ENCODE results near the gene NXNL2.

NXNL2 gene

DNA sequence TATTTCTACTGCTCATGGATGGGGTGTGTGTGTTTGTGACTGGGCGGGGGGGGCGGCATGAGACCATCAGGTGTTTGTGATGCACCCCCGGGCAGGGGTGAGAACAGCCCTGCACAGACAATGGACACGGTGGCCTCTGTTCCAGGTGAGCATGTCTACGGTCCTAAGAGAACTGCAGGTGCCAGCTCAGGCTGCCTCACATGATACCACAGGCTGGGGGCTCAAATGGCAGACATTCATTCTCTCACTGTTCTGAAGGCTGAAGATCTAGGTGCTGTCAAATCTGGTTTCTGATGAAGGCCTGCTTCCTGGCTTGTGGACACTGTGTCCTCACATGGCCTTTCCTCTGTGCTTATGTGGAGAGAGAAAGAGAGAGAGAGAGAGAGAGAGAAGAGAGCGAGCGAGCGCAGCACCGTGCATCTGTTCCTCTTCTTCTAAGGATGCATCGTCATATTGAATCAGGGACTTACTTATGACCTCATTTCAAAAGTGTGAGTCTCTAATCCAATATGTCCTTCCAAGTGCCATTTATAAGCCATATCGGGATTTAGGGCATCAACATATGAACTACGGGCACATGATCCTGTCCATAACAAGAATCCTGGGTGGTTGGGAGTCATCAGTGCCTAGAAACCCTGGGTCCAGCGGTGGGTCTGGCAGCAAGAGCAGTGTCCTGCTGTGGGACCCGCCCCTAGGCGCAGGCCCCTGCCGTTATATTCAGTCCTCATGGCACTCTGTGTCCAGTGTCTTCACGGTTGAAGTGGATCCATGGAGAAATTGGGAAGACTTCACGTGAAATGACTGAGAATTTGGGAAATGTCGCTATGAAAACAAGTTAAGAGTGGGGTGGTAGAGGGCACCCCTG lies 42.5 kb downstream of the NXNL2 start:
- Histone ChIP-seq H3K27ac (ENCODE audit: insufficient read depth, low read length, poor library complexity, severe bottlenecking) (no peak overlapping the region), H3K27me3 (replicated peaks; ENCODE audit: control insufficient read depth, insufficient read depth, low read length, poor library complexity, severe bottlenecking) (peaks cover 4% of the 10 kb centered on the region), H3K9me3 (ENCODE audit: control insufficient read depth, low read length) (no peaks in the 10 kb centered on the region), H3K4me3 (ENCODE audit: insufficient read depth, low read depth, low read length, poor library complexity, severe bottlenecking) (no peak overlapping the region), H3K4me1 (ENCODE audit: control insufficient read depth, insufficient read depth, low read length, poor library complexity, severe bottlenecking) (peaks cover 2% of the 10 kb centered on the region), H3K36me3 (ENCODE audit: control insufficient read depth, insufficient read depth, low read length) (no peaks in the 10 kb centered on the region)
- no peak for DNase-seq

DNA sequence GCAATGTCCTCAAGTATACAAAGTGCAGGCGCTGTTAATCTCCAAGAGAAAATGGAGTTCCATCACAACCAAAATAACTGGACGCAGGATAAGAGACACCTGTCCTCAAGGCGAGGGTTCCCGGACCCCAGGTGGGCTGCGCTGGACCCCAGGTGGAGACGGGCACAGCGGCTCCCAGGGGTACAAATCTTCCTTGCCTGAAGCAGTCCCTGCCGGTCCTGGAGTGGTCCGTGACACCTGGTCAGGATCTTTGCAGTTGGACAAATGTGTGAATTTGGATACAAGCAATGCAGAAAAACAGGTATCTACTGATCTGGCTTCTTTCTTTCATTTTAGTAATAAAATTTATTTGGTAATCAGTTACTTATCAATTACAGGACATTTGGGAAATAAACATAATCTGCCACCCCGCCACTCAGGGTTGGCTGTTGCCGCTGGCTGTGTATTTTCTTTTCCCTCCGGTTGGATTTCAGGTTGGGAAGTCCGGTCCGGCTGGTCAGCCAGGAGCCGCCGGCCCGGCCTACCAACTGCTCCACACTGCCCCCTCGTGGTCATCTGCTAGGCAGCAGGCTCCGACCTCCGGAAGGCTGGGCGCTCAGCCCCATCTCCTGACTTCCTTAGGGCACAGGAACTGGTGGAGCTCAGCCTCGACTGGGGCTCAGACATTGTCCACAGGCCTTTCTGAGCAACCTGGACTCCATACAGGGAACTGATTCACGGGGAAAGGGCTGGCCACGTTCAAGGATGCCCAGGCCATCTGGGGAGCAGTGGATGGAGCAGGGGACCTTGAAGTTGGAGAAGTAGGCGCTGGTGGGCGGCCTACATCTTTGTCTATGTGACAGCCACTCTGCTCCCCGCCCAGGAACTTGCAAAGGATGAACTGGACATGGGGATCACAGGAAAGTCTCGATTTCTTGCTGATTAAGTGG lies 43.4 kb downstream of the NXNL2 start:
- Histone ChIP-seq H3K36me3 (ENCODE audit: control insufficient read depth, insufficient read depth, low read length) (no peaks in the 10 kb centered on the region), H3K9me3 (ENCODE audit: control insufficient read depth, low read length) (no peaks in the 10 kb centered on the region), H3K27me3 (replicated peaks; ENCODE audit: control insufficient read depth, insufficient read depth, low read length, poor library complexity, severe bottlenecking) (peaks cover 4% of the 10 kb centered on the region), H3K27ac (ENCODE audit: insufficient read depth, low read length, poor library complexity, severe bottlenecking) (no peak overlapping the region), H3K4me3 (ENCODE audit: insufficient read depth, low read depth, low read length, poor library complexity, severe bottlenecking) (no peak overlapping the region), H3K4me1 (ENCODE audit: control insufficient read depth, insufficient read depth, low read length, poor library complexity, severe bottlenecking) (peaks cover 2% of the 10 kb centered on the region)
- peak; percentile 6 to 46 (median 17) for DNase-seq

DNA sequence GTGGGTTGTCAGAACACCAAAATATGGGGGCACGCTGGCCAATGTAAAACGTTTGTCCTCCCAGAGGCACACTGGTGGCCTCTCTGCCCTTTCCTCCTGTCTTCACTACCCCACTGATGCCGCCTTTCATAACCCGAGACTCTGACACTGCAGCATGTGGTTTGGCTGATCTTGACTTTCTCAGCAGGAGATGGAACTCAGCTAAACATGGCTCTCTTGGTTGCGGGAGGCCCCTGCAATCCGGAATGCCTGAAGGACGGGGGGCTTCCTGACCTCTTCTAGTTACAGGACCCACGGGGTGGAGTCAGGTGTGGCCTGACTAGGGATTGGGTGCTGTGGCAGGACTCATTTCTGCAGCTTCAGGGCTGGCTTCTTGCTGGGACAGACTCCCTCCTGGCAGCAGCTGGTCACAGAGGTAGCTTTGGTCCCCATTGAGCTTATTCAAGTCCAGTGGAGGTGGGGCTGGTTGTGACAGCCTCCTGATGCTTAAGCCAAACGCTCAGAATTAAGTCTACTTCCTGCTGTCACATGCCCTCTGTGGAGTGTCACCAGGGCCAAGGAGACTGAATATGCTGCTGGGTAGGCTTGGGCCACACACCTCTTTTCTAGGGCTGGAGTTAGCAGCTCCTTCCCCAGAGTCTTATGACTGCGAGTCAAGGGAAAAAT lies 44.2 kb downstream of the NXNL2 start:
- no peak for DNase-seq
- H3K9me3 ChIP-seq (ENCODE audit: control insufficient read depth, low read length) = no peaks in the 10 kb centered on the region

DNA sequence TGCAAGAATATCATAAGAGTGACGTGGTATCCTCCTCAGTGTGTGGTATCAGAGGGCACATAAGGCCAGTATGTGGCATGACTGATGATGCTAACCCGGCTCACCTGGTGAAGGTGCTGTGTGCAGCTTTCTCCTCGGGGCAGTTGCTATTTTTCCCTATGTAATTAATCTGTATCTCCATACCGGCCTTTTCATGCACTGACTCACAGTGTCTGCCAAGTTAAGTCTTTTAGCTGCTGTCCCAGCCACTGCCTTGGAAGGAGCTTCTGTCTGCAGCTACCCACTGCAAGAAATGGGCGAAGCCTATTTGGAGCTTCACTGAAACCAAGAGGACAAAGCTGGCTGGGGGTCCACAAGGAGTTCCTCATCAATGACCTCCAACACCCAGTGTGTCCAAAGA lies 46.0 kb downstream of the NXNL2 start:
- DNase-seq = no peak
- H3K27ac ChIP-seq (ENCODE audit: insufficient read depth, low read length, poor library complexity, severe bottlenecking) = no peak overlapping the region
- no peaks in the 10 kb centered on the region for H3K36me3 ChIP-seq (ENCODE audit: control insufficient read depth, insufficient read depth, low read length)
- H3K4me3 ChIP-seq (ENCODE audit: insufficient read depth, low read depth, low read length, poor library complexity, severe bottlenecking) = no peak overlapping the region
- no peaks in the 10 kb centered on the region for H3K9me3 ChIP-seq (ENCODE audit: control insufficient read depth, low read length)
- peaks cover 2% of the 10 kb centered on the region for H3K4me1 ChIP-seq (ENCODE audit: control insufficient read depth, insufficient read depth, low read length, poor library complexity, severe bottlenecking)
- H3K27me3 ChIP-seq (replicated peaks; ENCODE audit: control insufficient read depth, insufficient read depth, low read length, poor library complexity, severe bottlenecking) = no peaks in the 10 kb centered on the region

More for the DNA sequence above, 44.2 kb downstream of the NXNL2 start:
- Histone ChIP-seq H3K36me3 (ENCODE audit: control insufficient read depth, insufficient read depth, low read length) (no peaks in the 10 kb centered on the region), H3K27ac (ENCODE audit: insufficient read depth, low read length, poor library complexity, severe bottlenecking) (no peak overlapping the region), H3K27me3 (replicated peaks; ENCODE audit: control insufficient read depth, insufficient read depth, low read length, poor library complexity, severe bottlenecking) (peaks cover 4% of the 10 kb centered on the region), H3K4me1 (ENCODE audit: control insufficient read depth, insufficient read depth, low read length, poor library complexity, severe bottlenecking) (peaks cover 2% of the 10 kb centered on the region), H3K4me3 (ENCODE audit: insufficient read depth, low read depth, low read length, poor library complexity, severe bottlenecking) (no peak overlapping the region)

DNA sequence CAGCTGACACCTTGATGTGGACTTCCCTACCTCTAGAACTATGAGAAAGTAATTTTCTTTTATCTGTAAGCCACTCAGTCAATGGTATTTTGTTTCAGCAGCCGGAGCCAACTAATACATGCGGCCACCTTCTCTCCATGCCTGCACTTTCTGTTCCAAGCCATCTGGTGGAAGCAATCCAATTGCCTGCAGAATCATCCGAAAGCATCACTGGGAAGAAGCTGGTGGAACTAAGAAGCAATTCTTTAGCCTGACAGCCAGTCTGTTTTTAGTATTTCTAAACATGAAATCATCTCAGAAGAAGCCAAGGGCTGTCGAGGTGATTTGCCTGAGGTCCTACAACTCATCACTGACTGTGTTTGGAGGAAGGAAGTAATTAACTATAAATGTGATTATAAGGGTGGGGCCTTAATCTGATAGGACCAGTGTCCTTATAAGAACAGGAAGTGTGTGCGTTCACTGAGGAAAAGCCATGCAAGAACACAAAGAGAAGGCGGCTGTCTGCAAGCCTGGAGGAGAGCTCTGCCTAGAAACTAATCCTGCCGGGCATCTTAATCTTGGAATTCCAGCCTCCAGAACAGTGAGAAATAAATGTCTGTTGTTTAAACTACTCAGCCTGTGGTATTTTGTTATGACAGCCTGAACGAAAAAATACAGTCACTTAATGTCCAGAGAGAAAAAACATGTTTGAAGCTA lies 49.1 kb downstream of the NXNL2 start:
- Histone ChIP-seq H3K36me3 (ENCODE audit: control insufficient read depth, insufficient read depth, low read length) (no peaks in the 10 kb centered on the region), H3K4me1 (ENCODE audit: control insufficient read depth, insufficient read depth, low read length, poor library complexity, severe bottlenecking) (no peaks in the 10 kb centered on the region), H3K27ac (ENCODE audit: insufficient read depth, low read length, poor library complexity, severe bottlenecking) (no peak overlapping the region), H3K9me3 (ENCODE audit: control insufficient read depth, low read length) (no peaks in the 10 kb centered on the region), H3K4me3 (ENCODE audit: insufficient read depth, low read depth, low read length, poor library complexity, severe bottlenecking) (no peak overlapping the region), H3K27me3 (replicated peaks; ENCODE audit: control insufficient read depth, insufficient read depth, low read length, poor library complexity, severe bottlenecking) (no peaks in the 10 kb centered on the region)
- no peak for DNase-seq

DNA sequence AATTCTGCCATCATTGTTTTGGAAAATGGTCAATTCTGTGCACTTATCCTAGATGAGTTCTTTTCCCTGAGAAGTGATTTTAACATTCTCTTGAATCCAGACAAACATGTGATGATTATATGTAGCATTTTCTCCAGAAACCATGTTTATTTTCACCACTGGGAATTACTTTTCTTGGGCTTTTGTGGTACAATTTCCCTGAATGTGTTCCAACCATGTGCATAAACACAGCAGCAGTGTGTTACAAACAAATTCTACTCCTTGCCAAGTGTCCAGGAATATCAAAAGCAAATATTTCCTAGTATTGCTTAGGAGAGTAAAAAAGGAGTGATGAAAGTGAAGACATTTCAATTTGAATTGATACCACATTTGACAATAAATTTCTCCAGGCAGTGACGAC lies 50.4 kb downstream of the NXNL2 start:
- H3K27ac ChIP-seq (ENCODE audit: insufficient read depth, low read length, poor library complexity, severe bottlenecking) = no peak overlapping the region
- no peaks in the 10 kb centered on the region for H3K4me1 ChIP-seq (ENCODE audit: control insufficient read depth, insufficient read depth, low read length, poor library complexity, severe bottlenecking)
- H3K9me3 ChIP-seq (ENCODE audit: control insufficient read depth, low read length) = no peaks in the 10 kb centered on the region
- no peak overlapping the region for H3K4me3 ChIP-seq (ENCODE audit: insufficient read depth, low read depth, low read length, poor library complexity, severe bottlenecking)
- no peaks in the 10 kb centered on the region for H3K27me3 ChIP-seq (replicated peaks; ENCODE audit: control insufficient read depth, insufficient read depth, low read length, poor library complexity, severe bottlenecking)
- H3K36me3 ChIP-seq (ENCODE audit: control insufficient read depth, insufficient read depth, low read length) = no peaks in the 10 kb centered on the region
- DNase-seq = no peak

DNA sequence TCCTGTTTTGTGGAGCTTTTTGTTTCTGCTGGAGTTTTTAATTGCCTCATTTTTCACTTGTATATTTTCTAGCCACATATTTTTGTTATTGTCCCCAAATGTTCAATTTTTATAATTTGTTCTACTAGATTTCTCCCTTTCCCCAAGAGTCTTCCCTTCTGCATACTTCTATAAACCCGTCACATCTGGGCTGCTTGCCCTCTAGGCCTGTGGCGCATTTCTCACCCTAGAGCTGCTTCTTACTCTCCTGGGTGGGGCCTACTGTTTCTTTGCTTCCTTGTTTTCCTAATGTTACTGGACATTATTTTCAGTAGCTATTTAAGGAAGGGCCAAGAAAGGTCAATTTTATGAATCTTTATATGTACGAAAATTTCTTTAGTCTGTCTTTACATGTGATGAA lies 51.5 kb downstream of the NXNL2 start:
- H3K36me3 ChIP-seq (ENCODE audit: control insufficient read depth, insufficient read depth, low read length) = no peaks in the 10 kb centered on the region
- H3K4me3 ChIP-seq (ENCODE audit: insufficient read depth, low read depth, low read length, poor library complexity, severe bottlenecking) = no peak overlapping the region
- H3K27me3 ChIP-seq (replicated peaks; ENCODE audit: control insufficient read depth, insufficient read depth, low read length, poor library complexity, severe bottlenecking) = no peaks in the 10 kb centered on the region
- no peaks in the 10 kb centered on the region for H3K4me1 ChIP-seq (ENCODE audit: control insufficient read depth, insufficient read depth, low read length, poor library complexity, severe bottlenecking)
- no peaks in the 10 kb centered on the region for H3K9me3 ChIP-seq (ENCODE audit: control insufficient read depth, low read length)
- H3K27ac ChIP-seq (ENCODE audit: insufficient read depth, low read length, poor library complexity, severe bottlenecking) = no peak overlapping the region
- DNase-seq = no peak

DNA sequence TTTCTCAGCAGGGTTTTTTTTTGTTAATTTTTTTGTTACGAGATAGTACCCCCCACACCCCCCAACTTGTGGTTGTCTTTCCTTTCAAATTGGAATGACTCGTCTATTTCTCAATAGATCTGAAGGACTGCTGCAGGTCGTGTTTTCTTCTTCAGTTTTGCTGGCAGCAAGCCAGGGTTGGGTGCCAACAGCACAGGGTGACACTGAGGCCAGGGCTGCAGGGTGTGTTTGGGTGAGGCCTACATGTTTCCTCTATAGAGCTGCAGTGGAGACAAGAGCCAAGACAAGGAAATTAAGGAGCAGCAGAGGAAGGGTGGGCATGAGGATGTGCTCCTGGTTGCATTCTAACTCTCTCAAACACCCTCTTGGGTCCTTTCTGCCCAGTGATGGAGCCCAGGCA lies 52.2 kb downstream of the NXNL2 start:
- Histone ChIP-seq H3K27ac (ENCODE audit: insufficient read depth, low read length, poor library complexity, severe bottlenecking) (no peak overlapping the region), H3K9me3 (ENCODE audit: control insufficient read depth, low read length) (no peaks in the 10 kb centered on the region)

DNA sequence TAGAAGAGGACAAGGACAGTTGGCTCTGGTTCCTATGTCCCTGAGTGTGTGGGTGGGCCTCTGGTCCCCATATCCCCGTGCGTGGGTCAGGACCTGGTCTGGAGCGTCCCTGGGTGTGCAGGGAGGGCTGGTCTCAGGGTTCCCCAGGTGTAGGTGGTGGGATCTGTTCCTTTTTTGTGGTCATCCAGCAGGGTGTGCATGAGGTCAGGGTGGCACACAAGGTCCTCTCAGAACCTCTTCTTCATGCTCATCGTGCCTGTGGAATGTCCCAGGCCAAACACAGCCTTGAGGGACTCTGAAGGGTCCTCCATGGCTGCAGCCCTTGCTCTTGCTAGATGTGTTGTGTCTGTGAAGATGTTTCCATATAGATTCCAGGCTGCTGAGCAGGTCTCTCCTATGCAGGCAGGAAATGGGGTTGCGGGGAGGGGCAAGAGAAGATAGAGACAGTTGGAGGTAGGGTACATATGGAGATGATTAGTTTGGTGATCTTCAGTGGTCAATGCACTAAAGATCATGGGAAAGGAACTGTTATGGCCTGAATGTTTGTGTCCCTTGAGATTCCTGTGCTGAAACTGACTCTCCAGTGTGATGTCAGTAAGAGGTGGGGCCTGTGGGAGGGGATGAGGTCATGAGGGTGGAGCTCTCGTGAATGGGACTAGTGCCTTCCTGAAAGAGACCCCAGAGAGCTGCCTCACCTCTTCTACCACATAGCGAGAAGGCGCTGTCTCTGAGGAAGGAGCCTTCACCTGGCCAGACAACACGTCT lies 53.1 kb downstream of the NXNL2 start:
- Histone ChIP-seq H3K27ac (ENCODE audit: insufficient read depth, low read length, poor library complexity, severe bottlenecking) (no peak overlapping the region), H3K27me3 (replicated peaks; ENCODE audit: control insufficient read depth, insufficient read depth, low read length, poor library complexity, severe bottlenecking) (no peaks in the 10 kb centered on the region), H3K4me3 (ENCODE audit: insufficient read depth, low read depth, low read length, poor library complexity, severe bottlenecking) (no peak overlapping the region), H3K9me3 (ENCODE audit: control insufficient read depth, low read length) (no peaks in the 10 kb centered on the region), H3K36me3 (ENCODE audit: control insufficient read depth, insufficient read depth, low read length) (no peaks in the 10 kb centered on the region), H3K4me1 (ENCODE audit: control insufficient read depth, insufficient read depth, low read length, poor library complexity, severe bottlenecking) (no peaks in the 10 kb centered on the region)
- DNase-seq = no peak

More for the DNA sequence above, 52.2 kb downstream of the NXNL2 start:
- H3K27me3 ChIP-seq (replicated peaks; ENCODE audit: control insufficient read depth, insufficient read depth, low read length, poor library complexity, severe bottlenecking) = no peaks in the 10 kb centered on the region
- H3K4me1 ChIP-seq (ENCODE audit: control insufficient read depth, insufficient read depth, low read length, poor library complexity, severe bottlenecking) = no peaks in the 10 kb centered on the region
- no peak overlapping the region for H3K4me3 ChIP-seq (ENCODE audit: insufficient read depth, low read depth, low read length, poor library complexity, severe bottlenecking)
- DNase-seq = no peak
- H3K36me3 ChIP-seq (ENCODE audit: control insufficient read depth, insufficient read depth, low read length) = no peaks in the 10 kb centered on the region
